Measurements from ENCODE around the gene TAB3. TPM values are rescaled to one million over a fixed set of nuclear protein-coding genes. Genes with fewer than 3 reads are reported as not detected.

TAB3 gene
- total RNA-seq, 1 donor from 2014 or later: 39.1 TPM

GRCh38 chrX:30870572-30870971 is 18.5 kb downstream of the TAB3 start:
- peaks cover 2% of the 10 kb centered on the region for H3K9me3 Mint-ChIP-seq (ENCODE audit: low read depth)
- TF ChIP-seq CTCF (IDR thresholded peaks at IDR 0.05; ENCODE audit: unreplicated experiment): no peak
- H3K4me3 Mint-ChIP-seq (ENCODE audit: low read depth): no peak overlapping the region
- no peak overlapping the region for H3K27ac Mint-ChIP-seq
- H3K27me3 Mint-ChIP-seq: no peaks in the 10 kb centered on the region
- H3K36me3 Mint-ChIP-seq (ENCODE audit: insufficient read depth): peaks cover 8% of the 10 kb centered on the region
- no peak for DNase-seq (ENCODE audit: low spot score, unreplicated experiment)
- peaks cover 5% of the 10 kb centered on the region for H3K4me1 Mint-ChIP-seq (ENCODE audit: low read depth)

GRCh38 chrX:30865612-30866011 is 23.4 kb downstream of the TAB3 start:
- TF ChIP-seq CTCF (IDR thresholded peaks at IDR 0.05; ENCODE audit: unreplicated experiment): no peak
- no peaks in the 10 kb centered on the region for H3K27me3 Mint-ChIP-seq
- no peaks in the 10 kb centered on the region for H3K9me3 Mint-ChIP-seq (ENCODE audit: low read depth)
- peaks cover 11% of the 10 kb centered on the region for H3K36me3 Mint-ChIP-seq (ENCODE audit: insufficient read depth)
- DNase-seq (ENCODE audit: low spot score, unreplicated experiment): no peak
- peak overlapping the region; percentile 60 for H3K27ac Mint-ChIP-seq
- H3K4me1 Mint-ChIP-seq (ENCODE audit: low read depth): peaks cover 12% of the 10 kb centered on the region
- no peak overlapping the region for H3K4me3 Mint-ChIP-seq (ENCODE audit: low read depth)

GRCh38 chrX:30865015-30865414 is 24.0 kb downstream of the TAB3 start:
- H3K4me1 Mint-ChIP-seq (ENCODE audit: low read depth): peaks cover 12% of the 10 kb centered on the region
- H3K27ac Mint-ChIP-seq: peak overlapping the region; percentile 60
- H3K4me3 Mint-ChIP-seq (ENCODE audit: low read depth): no peak overlapping the region
- H3K9me3 Mint-ChIP-seq (ENCODE audit: low read depth): no peaks in the 10 kb centered on the region
- no peak for TF ChIP-seq CTCF (IDR thresholded peaks at IDR 0.05; ENCODE audit: unreplicated experiment)
- DNase-seq (ENCODE audit: low spot score, unreplicated experiment): no peak
- no peaks in the 10 kb centered on the region for H3K27me3 Mint-ChIP-seq
- peaks cover 11% of the 10 kb centered on the region for H3K36me3 Mint-ChIP-seq (ENCODE audit: insufficient read depth)

GRCh38 chrX:30864383-30864785 is 24.7 kb downstream of the TAB3 start:
- Mint-ChIP-seq H3K27me3 (no peaks in the 10 kb centered on the region), H3K4me3 (ENCODE audit: low read depth) (no peak overlapping the region), H3K36me3 (ENCODE audit: insufficient read depth) (peaks cover 10% of the 10 kb centered on the region), H3K27ac (no peak overlapping the region), H3K9me3 (ENCODE audit: low read depth) (no peaks in the 10 kb centered on the region), H3K4me1 (ENCODE audit: low read depth) (peaks cover 12% of the 10 kb centered on the region)
- no peak for DNase-seq (ENCODE audit: low spot score, unreplicated experiment)
- no peak for TF ChIP-seq CTCF (IDR thresholded peaks at IDR 0.05; ENCODE audit: unreplicated experiment)

GRCh38 chrX:30863974-30864373 is 25.1 kb downstream of the TAB3 start:
- no peak overlapping the region for H3K4me3 Mint-ChIP-seq (ENCODE audit: low read depth)
- peaks cover 12% of the 10 kb centered on the region for H3K4me1 Mint-ChIP-seq (ENCODE audit: low read depth)
- no peak for TF ChIP-seq CTCF (IDR thresholded peaks at IDR 0.05; ENCODE audit: unreplicated experiment)
- no peaks in the 10 kb centered on the region for H3K27me3 Mint-ChIP-seq
- no peak for DNase-seq (ENCODE audit: low spot score, unreplicated experiment)
- H3K9me3 Mint-ChIP-seq (ENCODE audit: low read depth): no peaks in the 10 kb centered on the region
- no peak overlapping the region for H3K27ac Mint-ChIP-seq
- peaks cover 11% of the 10 kb centered on the region for H3K36me3 Mint-ChIP-seq (ENCODE audit: insufficient read depth)

Data from progenitor cell of endocrine pancreas (in vitro differentiated cells).